Kidney tubule cell (primary cell): ENCODE results near the gene MINDY2.
A peak's percentile ranks its signal among the peaks of the same experiment; 100 is the strongest.
"Not testable (repeated sequence)": the region's sequence is repeated elsewhere in the genome, so short reads cannot be mapped to it uniquely, and the experiment has no call there.

Experiments
- DNase-seq: peaks from one replicate; pipeline ENCODE4 v3.0.0-alpha.2; 2018; ENCODE audit warnings: low spot score

Gene MINDY2

DNA sequence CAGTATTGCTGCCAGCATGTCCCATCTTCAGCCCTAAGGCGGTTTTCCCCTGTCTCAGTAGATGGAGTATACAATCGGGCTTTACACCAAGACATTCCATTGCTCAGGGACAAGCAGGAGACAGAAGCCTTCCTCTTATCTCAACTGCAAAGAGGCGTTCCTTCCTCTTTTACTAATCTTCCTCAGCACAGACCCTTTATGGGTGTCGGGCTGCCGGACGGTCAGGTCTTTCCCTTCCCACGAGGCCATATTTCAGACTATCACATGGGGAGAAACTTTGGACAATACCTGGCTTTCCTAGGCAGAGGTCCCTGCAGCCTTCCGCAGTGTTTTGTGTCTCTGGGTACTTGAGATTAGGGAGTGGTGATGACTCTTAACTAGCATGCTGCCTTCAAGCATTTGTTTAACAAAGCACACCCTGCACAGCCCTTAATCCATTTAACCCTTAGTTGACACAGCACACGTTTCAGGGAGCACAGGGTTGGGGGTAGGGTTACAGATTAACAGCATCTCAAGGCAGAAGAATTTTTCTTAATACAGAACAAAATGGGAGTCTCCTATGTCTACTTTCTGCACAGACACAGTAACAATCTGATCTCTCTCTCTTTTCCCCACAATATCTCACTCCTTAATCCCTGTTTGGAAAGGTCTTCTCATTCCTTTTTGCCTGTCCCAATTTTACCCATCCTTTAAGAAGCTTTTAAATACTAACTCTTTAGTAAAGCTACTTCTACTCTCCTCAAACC, 62.8 kb downstream of the MINDY2 start:
- DNase-seq: not testable (repeated sequence)

DNA sequence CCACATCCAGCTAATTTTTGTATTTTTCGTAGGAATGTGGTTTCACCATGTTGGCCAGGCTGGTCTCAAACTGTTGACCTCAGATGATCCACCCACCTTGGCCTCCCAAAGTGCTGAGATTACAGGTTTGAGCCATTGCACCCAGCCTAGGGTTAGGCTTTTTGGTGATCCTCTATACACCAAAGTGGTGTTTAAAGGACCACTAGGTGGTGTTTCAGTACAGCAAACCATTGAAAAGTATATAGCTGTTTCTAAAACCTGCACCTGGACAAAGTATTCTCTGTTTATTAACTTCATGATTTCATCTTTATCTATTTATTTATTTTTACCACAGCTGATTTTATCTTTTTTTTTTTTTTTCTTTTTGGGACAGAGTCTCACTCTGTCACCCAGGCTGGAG, 68.4 kb downstream of the MINDY2 start:
- peak; percentile 4 for DNase-seq

DNA sequence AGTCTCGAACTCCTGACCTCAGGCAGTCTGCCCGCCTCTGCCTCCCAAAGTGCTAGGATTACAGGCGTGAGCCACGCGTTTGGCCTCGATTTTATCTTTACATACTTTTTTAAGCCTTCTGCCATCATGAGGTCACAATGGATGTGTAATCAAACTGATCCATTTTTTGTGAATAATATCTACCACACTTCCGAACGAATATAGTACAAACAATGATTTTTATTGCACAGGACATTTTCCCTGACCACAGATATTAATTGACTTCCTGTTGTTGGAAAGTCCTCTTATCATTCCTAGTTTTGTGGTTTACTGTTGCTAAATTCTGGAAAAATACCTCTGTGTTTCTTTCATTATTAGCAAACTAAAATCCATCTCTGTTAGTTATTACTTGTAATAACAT, 68.9 kb downstream of the MINDY2 start:
- no peak for DNase-seq

- no peak for DNase-seq
Measured at GRCh38 chr15:58842713-58843396, 71.8 kb downstream of the MINDY2 start.

- DNase-seq: not testable (repeated sequence)
Measured at GRCh38 chr15:58851205-58851604, 80.1 kb downstream of the MINDY2 start.

DNA sequence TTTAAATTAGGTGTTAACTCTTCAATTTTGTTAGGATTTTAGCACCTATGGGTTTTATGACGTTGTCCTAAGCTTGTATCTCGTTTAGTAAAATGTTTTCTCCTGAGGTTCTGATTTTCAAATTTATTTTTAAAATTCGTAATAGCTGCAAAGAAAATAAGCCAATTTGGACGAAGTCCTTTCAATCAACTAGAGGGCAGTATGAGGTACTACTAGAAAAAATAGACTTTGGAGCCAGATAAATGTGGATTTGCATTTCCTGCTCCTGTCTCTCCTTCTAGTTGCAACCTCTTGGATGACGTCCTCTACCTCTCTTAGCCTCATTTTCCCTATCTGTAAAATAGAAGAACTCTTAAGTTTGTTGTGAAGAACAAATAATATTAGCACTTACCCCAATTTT, 81.2 kb downstream of the MINDY2 start:
- no peak for DNase-seq

DNA sequence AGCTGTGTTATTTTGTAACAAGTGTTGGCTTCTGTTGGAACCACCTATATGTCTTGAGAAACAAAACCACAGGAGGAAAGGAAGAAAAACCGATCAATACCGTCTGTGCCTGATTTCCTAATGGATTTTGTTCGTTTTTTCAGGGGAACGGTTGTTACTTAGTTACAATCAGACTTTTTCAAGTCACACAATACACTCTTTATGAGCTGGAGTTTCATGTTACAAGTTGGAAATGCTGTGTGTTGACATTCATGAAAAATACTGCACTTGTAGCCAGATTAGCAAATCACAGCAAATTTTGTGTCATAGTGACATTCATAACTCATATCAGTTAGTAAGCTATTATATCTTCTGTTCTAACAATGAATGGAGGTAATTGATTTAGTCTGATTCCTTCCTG, 83.5 kb downstream of the MINDY2 start:
- DNase-seq: no peak

DNA sequence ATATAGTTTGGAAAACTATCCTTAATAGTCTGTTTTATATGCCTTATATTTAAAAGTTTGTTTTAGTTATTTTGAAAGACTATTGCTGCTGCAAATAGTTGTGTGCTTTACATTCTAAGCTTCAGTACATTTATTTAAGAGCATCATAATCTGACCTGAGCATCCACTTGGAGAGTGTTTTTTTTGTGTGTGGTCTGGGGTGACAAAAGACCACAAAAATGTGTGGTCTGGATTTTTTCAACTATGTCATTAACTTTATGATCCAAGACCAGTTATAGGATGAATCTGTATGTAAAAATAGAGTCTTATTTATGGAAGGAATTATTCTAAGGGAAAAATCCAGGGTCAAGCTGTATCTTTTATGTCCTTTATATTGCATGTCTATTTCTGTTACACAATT, 85.0 kb downstream of the MINDY2 start:
- peak; percentile 23 for DNase-seq

- not testable (repeated sequence) for DNase-seq
Measured at GRCh38 chr15:58856621-58857020, 85.5 kb downstream of the MINDY2 start.

- DNase-seq: no peak
Measured at GRCh38 chr15:58862326-58862725, 91.2 kb downstream of the MINDY2 start.

- DNase-seq: peak; percentile 54
Measured at GRCh38 chr15:58864602-58865424, 93.7 kb downstream of the MINDY2 start.

DNA sequence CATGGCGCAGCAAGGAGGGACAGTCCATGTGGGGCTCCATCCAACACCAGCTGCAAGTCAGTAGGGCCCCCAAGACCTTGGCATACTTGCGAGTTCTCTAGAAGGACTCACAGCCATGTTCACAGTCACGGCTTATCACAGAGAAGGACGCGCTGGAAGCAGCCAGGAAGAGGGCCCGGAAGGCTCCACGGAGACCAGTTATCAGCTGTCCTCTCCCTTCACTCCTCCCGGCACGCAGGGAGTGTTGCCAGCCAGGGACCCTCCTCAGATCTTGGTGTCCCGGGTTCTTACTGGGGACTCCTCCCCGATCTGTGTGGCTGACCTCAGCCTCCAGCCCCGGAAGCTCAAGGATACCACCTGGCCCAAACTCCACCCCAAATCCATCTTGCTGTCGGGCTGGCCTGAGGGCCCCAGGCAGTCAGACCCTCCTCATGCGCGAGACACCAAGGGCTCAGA, 94.4 kb downstream of the MINDY2 start:
- peak; percentile 42 for DNase-seq

- no peak for DNase-seq
Measured at GRCh38 chr15:58867926-58868325, 96.8 kb downstream of the MINDY2 start.

DNA sequence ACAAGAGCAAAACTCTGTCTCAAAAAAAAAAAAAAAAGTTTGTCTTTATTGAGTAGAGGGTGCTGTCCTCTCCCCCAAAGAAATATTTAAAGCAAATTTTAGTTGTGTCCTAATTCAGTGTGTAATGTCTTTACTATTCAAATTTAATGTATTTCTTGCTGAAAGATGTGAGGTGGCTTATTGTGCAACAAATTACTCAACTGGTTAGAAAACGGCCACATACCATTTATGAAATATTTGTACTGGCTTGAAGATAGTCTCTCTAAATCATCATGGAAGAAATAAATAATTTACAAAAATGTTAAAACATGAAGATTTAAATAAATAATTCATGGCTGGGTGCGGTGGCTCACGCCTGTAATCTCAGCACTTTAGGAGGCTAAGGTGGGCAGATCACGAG, 99.3 kb downstream of the MINDY2 start:
- DNase-seq: no peak

GRCh38 chr15:58873267-58873666, 102.2 kb downstream of the MINDY2 start:
- peak; percentile 33 for DNase-seq

- DNase-seq: peak; percentile 11
Measured at GRCh38 chr15:58875343-58875742, 104.2 kb downstream of the MINDY2 start.

- no peak for DNase-seq
Measured at GRCh38 chr15:58876306-58877106, 105.4 kb downstream of the MINDY2 start.

DNA sequence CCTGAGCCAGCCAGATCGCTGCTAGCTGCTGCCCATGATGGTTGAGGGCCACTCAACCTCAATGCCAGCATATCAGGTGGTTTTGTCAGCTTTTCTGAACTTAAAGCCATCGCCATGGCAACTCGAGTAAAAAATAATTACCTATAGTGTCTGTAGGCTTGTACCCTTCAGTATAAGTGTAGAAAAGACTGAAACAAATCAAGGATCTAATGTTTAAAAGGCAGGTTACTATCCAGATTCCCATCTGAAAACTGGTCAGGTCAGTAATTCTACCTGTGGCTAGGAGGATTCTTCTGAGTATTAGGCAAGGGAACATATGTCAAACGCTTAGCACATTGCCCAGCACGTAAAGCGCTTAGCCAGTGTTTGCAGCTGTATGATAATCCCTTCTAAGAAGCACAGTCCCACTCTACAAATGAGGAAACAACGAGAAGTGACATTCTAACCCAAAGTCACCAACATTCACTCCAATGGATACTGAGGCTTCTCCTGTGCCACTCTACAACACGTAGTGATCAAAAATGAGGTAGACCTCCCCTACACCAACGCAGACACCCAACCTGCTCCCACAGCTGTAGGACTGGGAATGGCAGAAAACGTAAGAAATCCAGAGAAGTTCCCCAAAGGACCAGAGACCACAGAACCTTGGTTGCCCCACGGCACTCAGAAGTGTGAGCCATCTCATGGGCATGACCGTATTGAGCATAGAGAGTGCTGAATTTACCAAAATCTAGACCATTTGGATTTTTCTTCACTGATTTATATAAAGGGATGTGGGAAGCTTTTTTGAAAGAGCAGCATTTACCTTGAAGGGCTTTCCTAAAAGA, 107.1 kb downstream of the MINDY2 start:
- no peak for DNase-seq

DNA sequence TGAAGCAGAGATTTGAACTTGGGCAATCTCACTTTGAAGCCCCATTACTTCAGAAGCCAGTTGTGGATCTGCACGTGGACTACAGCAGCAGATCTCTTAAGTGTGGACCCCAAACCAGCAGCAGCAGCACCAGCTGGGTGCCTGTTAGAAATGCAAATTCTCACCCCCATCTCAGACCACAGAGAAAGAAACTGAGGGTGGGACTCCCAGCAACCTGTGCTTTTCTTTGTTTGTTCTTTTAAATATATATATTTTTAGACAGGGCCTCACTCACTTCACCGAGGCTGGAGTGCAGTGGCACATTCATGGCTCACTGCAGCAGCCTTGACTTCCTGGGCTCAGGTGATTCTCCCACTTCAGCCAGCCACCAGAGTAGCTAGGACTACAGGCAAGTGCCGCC, 109.2 kb downstream of the MINDY2 start:
- no peak for DNase-seq

- DNase-seq: no peak
Measured at GRCh38 chr15:58882243-58882642, 111.1 kb downstream of the MINDY2 start.

GRCh38 chr15:58883926-58884325, 112.8 kb downstream of the MINDY2 start:
- DNase-seq: not testable (repeated sequence)
